ENCODE results near the gene ACADL.

- TF ChIP-seq CTCF (IDR thresholded peaks at IDR 0.05) = no peak
- TF ChIP-seq POLR2AphosphoS5 (IDR thresholded peaks at IDR 0.05) = no peak
Measured at GRCh38 chr2:210147614-210148013, 77.6 kb downstream of the ACADL start.

Data from gastroesophageal sphincter (tissue), 3 donors.